B cell (primary cell): Measurements from ENCODE around the gene RORC.

Experiments used
- CTCF ChIP-seq: fragments of 200-600 bp; IDR thresholded peaks from one replicate; pipeline ENCODE4 v1.8.0; 2022; ENCODE audit warnings: antibody characterized with exemption, mild to moderate bottlenecking
- EZH2 ChIP-seq: IDR thresholded peaks from 2 replicates; pipeline ENCODE4 v1.6.1; 2012; ENCODE audit warnings: borderline replicate concordance, low read depth, mild to moderate bottlenecking, moderate library complexity, low read length; ENCODE audit not compliant: insufficient read depth, poor library complexity, severe bottlenecking

- TF ChIP-seq CTCF = no peak
- TF ChIP-seq EZH2 = no peak
Observed at GRCh38 chr1:151846686-151847237, 15.2 kb upstream of the RORC start.
